Stimulated activated naive CD8-positive, alpha-beta T cell treated with anti-CD3 and anti-CD28 coated beads, Interleukin-15, Interleukin-2, amounts not matched to agents 100 ng/mL and 50 ng/mL, for 24 hours (primary cell): ENCODE results near the gene LINC01488.

Experiments used
- H3K27ac Mint-ChIP-seq: one replicate; pipeline ENCODE4 v1.8.0; 2021; ENCODE audit warnings: mild to moderate bottlenecking, mixed read lengths
- H3K27me3 Mint-ChIP-seq: one replicate; pipeline ENCODE4 v1.8.0; 2021; ENCODE audit warnings: mixed read lengths
- H3K36me3 Mint-ChIP-seq: one replicate; pipeline ENCODE4 v1.8.0; 2021; ENCODE audit warnings: low read depth, mixed read lengths
- H3K4me1 Mint-ChIP-seq: one replicate; pipeline ENCODE4 v1.8.0; 2021; ENCODE audit warnings: low read depth, mixed read lengths
- H3K4me3 Mint-ChIP-seq: one replicate; pipeline ENCODE4 v1.8.0; 2021; ENCODE audit warnings: mild to moderate bottlenecking, mixed read lengths
- H3K9me3 Mint-ChIP-seq: one replicate; pipeline ENCODE4 v1.8.0; 2021; ENCODE audit warnings: mixed read lengths

Gene LINC01488

DNA sequence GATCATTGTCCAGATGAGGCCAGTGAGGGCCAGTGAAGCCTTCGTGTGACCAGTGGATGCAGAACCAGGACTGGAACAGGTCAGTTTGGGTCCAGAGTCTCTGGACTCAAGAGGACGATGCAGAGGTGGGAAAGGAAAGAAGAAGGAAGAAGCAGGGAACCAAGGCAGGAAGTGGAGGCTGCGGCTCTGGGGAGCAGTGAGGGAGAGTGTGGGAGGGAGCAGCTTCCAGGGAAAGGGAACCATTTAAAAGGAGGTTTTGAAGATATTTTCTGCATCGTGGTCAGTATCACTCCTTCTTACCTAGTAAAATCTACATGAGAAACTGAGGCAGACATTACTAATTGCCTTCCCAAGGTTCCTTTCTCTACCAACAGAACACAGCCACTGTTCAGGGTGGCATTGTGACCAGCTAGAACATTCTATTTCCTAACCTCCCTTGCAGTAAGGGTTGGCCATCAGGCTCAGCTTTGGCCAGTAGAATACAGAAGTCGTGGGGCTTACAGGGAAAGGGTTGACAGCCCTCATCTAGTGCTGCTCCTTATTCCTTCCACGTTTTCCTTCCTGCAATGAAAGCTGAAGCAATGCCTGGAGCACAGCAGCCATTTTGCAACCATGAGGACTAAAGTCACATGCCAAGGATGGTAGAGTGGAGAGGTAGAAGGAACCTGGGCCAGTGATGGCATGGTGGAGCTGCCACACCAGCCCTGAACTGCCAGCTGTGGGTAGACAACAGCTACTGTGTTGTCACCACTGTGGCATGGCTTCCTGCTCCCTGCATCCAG is 29.1 kb upstream of the LINC01488 start:
- peaks cover 10% of the 10 kb centered on the region for H3K9me3 Mint-ChIP-seq
- no peaks in the 10 kb centered on the region for H3K36me3 Mint-ChIP-seq
- H3K27me3 Mint-ChIP-seq, result peaks cover 23% of the 10 kb centered on the region
- no peak overlapping the region for H3K4me3 Mint-ChIP-seq
- no peak overlapping the region for H3K27ac Mint-ChIP-seq
- no peaks in the 10 kb centered on the region for H3K4me1 Mint-ChIP-seq

DNA sequence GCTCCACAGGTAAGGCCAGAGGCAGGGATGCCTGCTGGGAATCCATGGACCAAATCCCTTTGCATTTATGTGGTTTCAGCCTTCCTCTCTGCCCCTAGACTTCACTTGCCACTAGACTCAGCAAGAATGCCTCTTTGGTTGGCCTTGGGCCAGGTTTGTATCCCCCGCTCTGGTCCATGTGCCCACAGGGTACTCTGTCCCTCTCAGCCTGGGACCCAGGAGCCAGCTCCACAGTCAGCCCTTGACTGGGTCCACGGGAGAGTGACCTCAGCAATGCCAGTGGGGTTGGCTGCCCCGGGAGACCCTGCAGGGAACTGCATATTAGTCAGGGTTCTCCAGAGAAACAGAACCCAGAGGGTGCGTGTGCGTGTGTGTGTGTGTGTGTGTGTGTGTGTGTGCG is 28.3 kb upstream of the LINC01488 start:
- peaks cover 27% of the 10 kb centered on the region for H3K27me3 Mint-ChIP-seq
- H3K4me3 Mint-ChIP-seq, result no peak overlapping the region
- H3K4me1 Mint-ChIP-seq, result no peaks in the 10 kb centered on the region
- no peak overlapping the region for H3K27ac Mint-ChIP-seq
- no peaks in the 10 kb centered on the region for H3K36me3 Mint-ChIP-seq
- H3K9me3 Mint-ChIP-seq, result peaks cover 16% of the 10 kb centered on the region

DNA sequence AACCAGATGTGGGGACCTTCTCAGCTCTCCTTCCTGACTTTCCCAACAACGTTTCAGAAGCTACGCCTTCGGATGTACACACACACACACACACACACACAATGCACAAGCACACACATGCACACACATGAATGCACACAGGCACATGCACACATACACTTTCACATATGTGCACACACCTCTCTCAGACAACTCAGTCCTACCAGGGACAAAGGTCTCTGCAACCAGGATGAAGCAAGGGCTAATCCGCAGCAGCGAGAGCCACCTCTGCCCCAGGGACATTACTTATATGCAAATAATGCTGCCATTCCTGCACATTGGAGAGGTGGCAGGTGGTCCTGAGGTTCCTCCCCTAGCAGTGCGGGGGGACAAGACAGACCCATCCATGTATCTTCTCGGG is 27.4 kb upstream of the LINC01488 start:
- Mint-ChIP-seq H3K36me3 (no peaks in the 10 kb centered on the region), H3K9me3 (peaks cover 16% of the 10 kb centered on the region), H3K4me3 (no peak overlapping the region), H3K4me1 (no peaks in the 10 kb centered on the region), H3K27me3 (peaks cover 22% of the 10 kb centered on the region), H3K27ac (no peak overlapping the region)

DNA sequence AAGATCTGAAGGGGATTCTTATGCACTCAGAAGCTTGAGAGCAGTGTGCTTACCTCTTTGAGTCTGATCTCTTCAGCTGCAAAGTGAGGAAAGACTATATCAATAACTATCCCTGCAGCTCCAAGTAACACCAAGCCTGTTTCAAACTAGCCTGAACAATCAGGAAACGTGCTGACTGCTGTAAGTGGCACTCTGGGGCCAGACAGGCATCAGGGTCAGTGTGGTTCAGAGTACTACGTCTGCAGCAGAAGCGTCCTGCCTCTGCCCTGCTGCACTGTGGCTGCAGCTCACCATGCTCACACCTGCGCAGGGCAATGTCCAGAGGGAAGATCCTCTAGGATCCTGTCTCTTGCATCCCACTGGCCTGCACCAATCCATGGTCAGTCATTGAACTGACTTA is 25.5 kb upstream of the LINC01488 start:
- Mint-ChIP-seq H3K4me3 (no peak overlapping the region), H3K36me3 (no peaks in the 10 kb centered on the region), H3K4me1 (no peaks in the 10 kb centered on the region), H3K27me3 (peaks cover 25% of the 10 kb centered on the region), H3K27ac (no peak overlapping the region), H3K9me3 (peaks cover 27% of the 10 kb centered on the region)

DNA sequence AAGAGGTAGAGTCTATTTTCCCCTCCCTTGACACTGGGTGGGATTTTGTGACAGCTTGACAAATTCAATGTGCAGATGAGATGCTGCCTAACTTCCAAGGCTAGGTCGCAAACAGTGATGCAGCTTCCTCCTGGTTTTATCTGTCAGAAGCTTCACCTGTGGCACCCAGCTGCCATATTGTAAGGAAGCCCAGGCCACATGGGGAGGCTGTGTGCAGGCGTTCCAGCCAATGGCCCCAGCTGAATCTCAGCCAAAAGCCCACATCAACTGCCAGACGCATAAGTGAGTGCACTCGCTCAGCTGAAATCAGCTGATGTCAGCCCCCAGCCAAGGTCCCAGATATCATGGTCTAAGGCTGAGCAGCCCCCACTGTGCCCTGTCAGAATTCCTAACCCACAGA is 24.8 kb upstream of the LINC01488 start:
- no peak overlapping the region for H3K4me3 Mint-ChIP-seq
- peaks cover 25% of the 10 kb centered on the region for H3K27me3 Mint-ChIP-seq
- H3K36me3 Mint-ChIP-seq, result no peaks in the 10 kb centered on the region
- H3K9me3 Mint-ChIP-seq, result peaks cover 27% of the 10 kb centered on the region
- H3K27ac Mint-ChIP-seq, result no peak overlapping the region
- H3K4me1 Mint-ChIP-seq, result no peaks in the 10 kb centered on the region

DNA sequence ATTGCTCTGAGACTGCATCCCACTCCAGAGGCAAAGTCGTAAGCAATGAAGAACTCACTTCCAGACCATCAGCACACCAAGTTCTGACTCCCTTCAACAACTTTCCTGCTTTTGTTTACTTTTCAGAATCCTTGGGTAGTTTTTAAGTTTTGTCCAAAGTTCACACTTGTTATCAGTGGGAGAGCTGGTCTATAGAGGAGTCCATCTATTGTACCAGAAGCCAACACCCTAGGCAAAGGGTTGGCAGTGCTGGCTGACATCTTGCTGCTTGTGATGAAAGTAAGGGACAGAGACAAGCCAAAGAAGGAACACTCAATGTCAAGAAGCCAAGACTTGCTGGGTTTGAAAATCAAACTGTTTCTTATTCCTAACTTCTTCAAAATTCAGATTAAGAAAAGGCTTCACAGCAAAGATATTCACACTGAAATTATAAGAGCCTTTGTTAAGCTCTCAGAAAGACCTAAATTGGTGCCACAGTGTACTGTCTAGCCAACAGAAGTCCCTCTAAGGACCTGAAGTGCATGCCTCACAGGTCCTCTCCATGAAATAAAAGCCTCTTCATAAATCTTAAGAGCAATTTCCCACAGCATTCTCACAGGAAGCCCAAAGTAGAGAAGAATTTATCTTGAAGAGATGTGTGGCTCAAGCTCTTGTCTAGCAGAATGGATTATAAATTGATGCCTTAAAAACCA is 21.5 kb upstream of the LINC01488 start:
- Mint-ChIP-seq H3K9me3 (peaks cover 27% of the 10 kb centered on the region), H3K27ac (no peak overlapping the region), H3K4me3 (no peak overlapping the region), H3K36me3 (no peaks in the 10 kb centered on the region), H3K27me3 (peaks cover 29% of the 10 kb centered on the region), H3K4me1 (no peaks in the 10 kb centered on the region)

DNA sequence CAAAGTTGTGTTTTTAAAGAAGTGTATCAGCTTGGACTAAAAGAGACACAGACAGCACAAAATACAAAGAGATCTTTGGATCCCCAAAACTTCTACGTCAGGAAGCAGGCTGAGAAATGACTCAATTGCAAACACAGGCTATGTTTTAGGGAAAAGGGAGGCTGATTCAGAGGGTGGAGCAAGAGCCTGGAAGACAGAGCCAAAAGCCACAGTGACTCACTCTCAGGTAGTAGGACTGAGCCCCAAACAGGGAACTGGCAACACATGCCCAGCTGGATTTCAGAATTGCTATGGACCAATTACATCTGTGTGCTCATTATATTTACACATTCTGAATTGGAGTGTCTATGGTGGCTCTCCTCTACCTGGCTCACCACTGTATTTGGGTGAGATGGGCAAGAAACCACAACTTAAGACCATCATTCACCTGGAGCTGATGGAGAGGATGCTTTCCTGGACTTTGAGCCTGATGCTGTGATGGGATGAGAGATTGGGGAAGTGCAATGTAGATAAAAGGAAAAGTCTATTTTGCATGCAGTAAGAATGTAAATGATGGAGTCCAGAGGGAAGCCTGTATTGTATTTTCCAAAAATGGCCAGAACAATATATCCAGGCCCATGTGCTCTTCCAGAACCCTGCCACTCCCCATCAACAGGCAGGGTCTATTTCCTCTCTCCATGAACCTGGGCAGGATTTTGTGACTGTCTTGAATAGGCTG is 20.8 kb upstream of the LINC01488 start:
- Mint-ChIP-seq H3K27ac (no peak overlapping the region), H3K36me3 (no peaks in the 10 kb centered on the region)

DNA sequence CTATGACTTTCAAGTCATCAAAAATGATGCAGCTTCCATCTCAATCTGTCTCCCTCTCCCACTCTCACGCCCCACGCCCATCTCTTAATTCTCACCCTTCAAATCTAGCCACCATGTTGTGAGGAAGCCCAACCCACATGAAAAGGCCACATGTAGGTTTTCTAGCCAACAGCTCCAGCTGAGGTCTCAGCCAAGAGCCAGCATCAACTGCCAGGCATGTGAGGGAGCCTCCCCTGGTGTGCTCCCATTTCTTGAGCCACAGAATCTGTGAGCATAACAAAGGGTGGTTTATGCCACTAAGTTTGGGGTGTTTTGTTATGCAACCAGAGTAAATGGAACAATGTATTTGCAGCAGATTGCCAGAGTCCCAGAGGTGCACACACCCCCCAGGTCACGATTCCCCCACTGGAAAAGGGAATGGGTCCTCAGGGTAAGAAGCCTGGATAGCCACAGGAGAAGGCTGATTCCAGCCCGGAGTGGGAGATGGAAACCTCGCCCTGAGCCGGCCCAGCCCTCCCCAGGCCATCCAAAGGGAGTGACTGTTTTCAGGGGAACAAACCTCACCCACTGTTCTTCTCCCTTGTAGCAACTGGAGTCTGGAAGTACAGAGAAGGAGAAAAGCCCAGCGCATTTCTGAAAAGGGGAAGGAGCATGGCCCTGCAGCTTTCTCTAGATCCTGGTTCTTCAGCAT is 20.0 kb upstream of the LINC01488 start:
- no peaks in the 10 kb centered on the region for H3K4me1 Mint-ChIP-seq
- H3K36me3 Mint-ChIP-seq, result no peaks in the 10 kb centered on the region
- H3K27ac Mint-ChIP-seq, result no peak overlapping the region
- H3K4me3 Mint-ChIP-seq, result no peak overlapping the region
- peaks cover 27% of the 10 kb centered on the region for H3K9me3 Mint-ChIP-seq
- peaks cover 29% of the 10 kb centered on the region for H3K27me3 Mint-ChIP-seq

More for the DNA sequence above, 20.8 kb upstream of the LINC01488 start:
- peaks cover 27% of the 10 kb centered on the region for H3K9me3 Mint-ChIP-seq
- H3K4me1 Mint-ChIP-seq, result no peaks in the 10 kb centered on the region
- peaks cover 29% of the 10 kb centered on the region for H3K27me3 Mint-ChIP-seq
- H3K4me3 Mint-ChIP-seq, result no peak overlapping the region

DNA sequence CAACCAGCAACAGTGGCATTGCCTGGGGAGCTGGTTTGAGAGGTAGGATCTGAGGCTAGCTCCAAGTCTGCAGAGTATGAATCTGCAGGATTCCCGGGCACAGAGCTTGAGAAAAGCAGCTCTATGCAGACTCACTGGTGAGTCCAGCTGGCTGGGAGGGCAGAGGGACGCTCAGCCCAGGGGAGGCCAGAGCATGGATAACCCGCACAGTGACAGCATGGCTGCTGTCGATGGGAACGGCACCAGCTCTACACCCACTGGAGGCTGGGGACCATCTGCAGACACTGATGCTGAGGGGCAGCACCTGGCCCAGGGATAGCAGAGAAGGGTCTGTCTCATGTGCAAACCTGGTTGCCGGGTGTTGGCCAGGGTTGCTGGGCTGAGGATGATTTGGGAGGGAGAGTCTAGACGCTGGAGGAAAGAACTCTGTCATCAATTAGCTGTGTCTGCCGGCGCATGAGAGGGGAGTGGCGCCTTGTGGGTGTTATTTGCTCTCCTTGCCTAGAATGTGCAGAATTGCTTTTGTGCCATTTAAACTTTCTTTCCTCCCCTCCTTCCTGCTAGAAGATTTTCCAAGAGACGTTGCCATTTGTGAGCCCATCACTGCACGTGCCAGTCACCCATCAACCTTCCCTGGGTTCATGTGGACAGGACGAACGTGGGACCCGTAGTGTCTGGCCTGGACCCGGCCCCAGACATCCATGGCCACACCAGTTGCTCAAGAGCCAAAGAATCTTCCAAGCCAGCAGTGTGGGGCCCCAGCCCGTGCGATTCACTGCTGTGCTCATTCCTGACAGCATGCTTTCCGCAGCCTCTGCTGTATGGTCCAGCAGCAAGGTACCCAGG is 19.1 kb upstream of the LINC01488 start:
- peaks cover 29% of the 10 kb centered on the region for H3K27me3 Mint-ChIP-seq
- H3K36me3 Mint-ChIP-seq, result no peaks in the 10 kb centered on the region
- H3K4me3 Mint-ChIP-seq, result no peak overlapping the region
- peaks cover 24% of the 10 kb centered on the region for H3K9me3 Mint-ChIP-seq
- no peak overlapping the region for H3K27ac Mint-ChIP-seq
- no peaks in the 10 kb centered on the region for H3K4me1 Mint-ChIP-seq

DNA sequence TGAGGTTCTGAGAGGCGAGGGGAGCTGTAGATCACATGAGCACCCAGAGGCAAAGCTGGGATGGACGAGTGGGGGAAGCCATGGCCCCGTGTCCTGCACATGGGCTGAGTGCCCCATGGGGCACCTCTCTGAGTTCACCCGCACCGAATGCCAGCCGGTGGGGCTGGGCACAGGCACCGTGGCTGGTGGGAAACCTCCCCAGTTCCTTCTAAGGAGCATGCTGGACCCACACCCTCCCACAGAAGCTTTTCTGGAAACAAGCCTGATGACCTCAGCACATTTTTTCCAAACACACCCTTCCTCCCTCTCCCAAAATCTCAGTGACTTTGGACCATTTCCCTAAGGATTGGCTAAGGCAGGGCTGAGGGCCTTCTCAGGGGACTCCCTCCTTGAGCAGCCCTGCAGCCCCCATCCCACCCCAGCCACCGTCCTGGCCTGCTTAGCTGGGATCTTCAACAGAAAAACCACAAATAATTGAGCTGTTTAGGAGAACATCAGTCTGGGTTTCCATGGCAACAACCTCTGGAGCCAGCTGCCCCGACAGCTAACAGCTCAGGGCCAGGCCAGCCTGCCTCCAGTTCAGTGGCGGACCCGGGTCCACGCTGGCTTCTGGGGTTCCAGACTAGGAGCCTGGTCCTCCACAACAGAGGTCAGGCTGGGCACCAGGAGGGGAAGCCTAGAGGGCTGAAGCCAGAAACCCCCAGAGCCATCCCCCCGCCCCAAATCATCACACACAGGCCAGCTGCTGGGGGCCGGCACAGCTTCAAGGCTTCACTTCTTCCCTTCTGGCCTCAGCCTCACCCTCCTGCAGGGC is 18.1 kb upstream of the LINC01488 start:
- H3K27ac Mint-ChIP-seq, result no peak overlapping the region
- H3K36me3 Mint-ChIP-seq, result no peaks in the 10 kb centered on the region
- H3K9me3 Mint-ChIP-seq, result peaks cover 18% of the 10 kb centered on the region
- H3K27me3 Mint-ChIP-seq, result peaks cover 25% of the 10 kb centered on the region
- no peaks in the 10 kb centered on the region for H3K4me1 Mint-ChIP-seq
- H3K4me3 Mint-ChIP-seq, result no peak overlapping the region

DNA sequence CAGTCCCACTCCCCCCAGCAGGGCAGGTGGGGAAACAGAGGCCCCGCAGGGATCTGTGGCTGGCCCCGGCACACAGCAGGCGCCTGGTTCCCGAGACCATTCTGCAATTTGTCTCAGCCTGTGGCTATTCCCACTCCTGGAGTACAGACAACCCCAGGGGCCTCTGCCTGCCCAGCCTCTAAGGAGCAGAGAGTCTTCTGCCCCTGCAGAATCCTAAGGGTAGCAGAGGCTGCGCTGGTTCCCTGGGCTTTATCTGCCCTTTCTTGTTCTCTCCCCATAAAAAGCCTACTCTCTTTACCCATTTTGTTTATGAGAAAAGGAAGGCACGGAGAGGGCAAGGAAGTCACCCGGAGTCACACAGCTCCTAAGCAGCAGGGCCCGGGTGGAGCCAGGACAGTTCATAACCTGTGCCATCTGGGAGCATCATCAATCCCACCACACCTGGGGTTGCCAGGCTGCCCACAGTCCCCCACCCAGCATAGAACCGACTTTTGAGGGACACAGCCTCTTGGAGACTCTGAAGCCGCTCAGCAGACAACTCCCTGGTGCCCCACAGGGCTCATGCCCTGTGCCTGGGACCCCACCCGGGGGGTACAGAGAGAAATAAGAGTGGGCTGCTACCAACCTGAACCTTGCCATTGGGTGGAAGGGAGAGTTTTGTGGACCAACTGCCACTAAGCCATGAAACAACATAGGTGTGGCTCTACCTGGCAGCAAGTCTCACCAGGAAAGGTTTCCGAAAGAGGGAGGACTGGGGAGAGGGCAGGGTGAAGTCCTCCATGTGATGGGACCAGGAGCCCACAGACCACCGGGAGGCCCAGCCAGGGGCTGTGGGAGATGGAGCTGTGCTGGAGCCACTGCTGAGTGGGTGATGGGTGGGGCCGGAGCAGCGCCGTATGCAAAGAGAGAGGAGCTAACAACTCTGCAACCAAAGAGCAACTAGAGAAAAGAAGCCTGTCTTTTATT is 17.2 kb upstream of the LINC01488 start:
- peaks cover 25% of the 10 kb centered on the region for H3K27me3 Mint-ChIP-seq
- H3K9me3 Mint-ChIP-seq, result peaks cover 18% of the 10 kb centered on the region
- no peak overlapping the region for H3K4me3 Mint-ChIP-seq
- no peaks in the 10 kb centered on the region for H3K4me1 Mint-ChIP-seq
- no peak overlapping the region for H3K27ac Mint-ChIP-seq
- no peaks in the 10 kb centered on the region for H3K36me3 Mint-ChIP-seq

DNA sequence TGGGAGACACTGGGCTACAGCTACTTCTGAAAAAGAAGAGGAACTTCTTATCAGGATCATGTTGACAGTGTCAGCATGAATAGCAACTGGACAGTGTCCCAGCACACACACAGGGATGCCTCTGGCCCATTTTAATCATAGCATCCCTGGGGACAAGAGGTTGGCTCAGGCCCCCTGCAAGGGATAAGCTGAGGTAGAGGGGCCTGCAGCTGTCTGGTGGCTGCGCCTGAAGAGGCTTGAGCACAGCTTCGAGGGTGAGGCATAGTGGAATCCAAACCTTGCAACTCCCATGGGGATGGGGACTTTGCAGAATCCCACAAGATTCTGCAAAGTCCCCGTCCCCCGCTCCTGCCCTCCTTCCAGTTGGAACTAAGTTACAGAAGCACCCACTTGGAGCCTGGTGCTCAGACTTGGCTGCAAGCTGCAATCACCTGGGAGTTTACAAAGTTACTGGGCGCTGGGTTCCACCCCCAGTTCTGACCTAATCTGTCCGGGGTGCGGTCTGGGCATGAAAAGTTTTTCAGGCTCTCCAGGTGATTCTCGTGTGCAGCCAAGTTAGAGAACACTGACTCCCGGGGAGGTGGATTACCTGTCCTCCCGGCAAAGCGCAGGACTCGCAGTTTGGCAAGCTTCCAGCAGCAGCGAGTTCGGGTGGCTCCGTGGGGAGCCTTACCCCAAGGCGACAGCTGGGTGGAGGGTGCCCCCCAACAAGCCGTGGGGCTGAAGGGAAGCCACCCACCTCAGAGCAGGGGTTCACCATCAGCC is 16.0 kb upstream of the LINC01488 start:
- H3K4me1 Mint-ChIP-seq, result no peaks in the 10 kb centered on the region
- H3K9me3 Mint-ChIP-seq, result peaks cover 11% of the 10 kb centered on the region
- no peak overlapping the region for H3K4me3 Mint-ChIP-seq
- peaks cover 16% of the 10 kb centered on the region for H3K27me3 Mint-ChIP-seq
- no peak overlapping the region for H3K27ac Mint-ChIP-seq
- no peaks in the 10 kb centered on the region for H3K36me3 Mint-ChIP-seq
